ENCODE results near the gene STK32B.

GRCh38 chr4:5355846-5356245 lies 304.6 kb downstream of the STK32B start:
- TF ChIP-seq CTCF (IDR thresholded peaks at IDR 0.05), result no peak
- TF ChIP-seq POLR2A (IDR thresholded peaks at IDR 0.05), result no peak
